Adipocyte (in vitro differentiated cells): Measurements from ENCODE around the gene GLDN.

Source experiments
- DNase-seq: peaks from one replicate; pipeline ENCODE4 v3.0.0-alpha.2; 2015; ENCODE audit warnings: low read depth
- H3K27me3 ChIP-seq: replicated peaks from 2 replicates; pipeline ENCODE4 v1.7.0; 2013; ENCODE audit warnings: mild to moderate bottlenecking, low read length, moderate library complexity; ENCODE audit not compliant: control insufficient read depth, insufficient read depth
- H3K36me3 ChIP-seq: 2 replicates; pipeline ENCODE4 v1.7.0; 2013; ENCODE audit warnings: low read length, mild to moderate bottlenecking, moderate library complexity; ENCODE audit not compliant: control insufficient read depth, insufficient read depth, severe bottlenecking
- H3K4me1 ChIP-seq: 2 replicates; pipeline ENCODE4 v1.7.0; 2013; ENCODE audit warnings: mild to moderate bottlenecking, low read length, moderate library complexity; ENCODE audit not compliant: control insufficient read depth, insufficient read depth
- H3K4me3 ChIP-seq: 2 replicates; pipeline ENCODE4 v1.7.0; 2013; ENCODE audit warnings: mild to moderate bottlenecking, low read length, moderate library complexity
- H3K9ac ChIP-seq: 2 replicates; pipeline ENCODE4 v1.7.0; 2013; ENCODE audit warnings: mild to moderate bottlenecking, low read length, moderate library complexity
- H3K9me3 ChIP-seq: 2 replicates; pipeline ENCODE4 v1.7.0; 2013; ENCODE audit warnings: mild to moderate bottlenecking, low read length, moderate library complexity; ENCODE audit not compliant: control insufficient read depth

Gene GLDN

GRCh38 chr15:51313074-51313393 is 28.4 kb upstream of the GLDN start:
- peaks cover 64% of the 10 kb centered on the region for H3K4me1 ChIP-seq

GRCh38 chr15:51313644-51314280 is 27.7 kb upstream of the GLDN start:
- H3K36me3 ChIP-seq = no peaks in the 10 kb centered on the region
- H3K4me3 ChIP-seq = no peak overlapping the region
- no peak overlapping the region for H3K9ac ChIP-seq
- H3K27me3 ChIP-seq = no peaks in the 10 kb centered on the region
- H3K9me3 ChIP-seq = no peaks in the 10 kb centered on the region
- peaks cover 65% of the 10 kb centered on the region for H3K4me1 ChIP-seq
- no peak for DNase-seq

More at GRCh38 chr15:51313074-51313393, 28.4 kb upstream of the GLDN start:
- Histone ChIP-seq H3K9ac (no peak overlapping the region), H3K36me3 (no peaks in the 10 kb centered on the region), H3K4me3 (no peak overlapping the region), H3K27me3 (no peaks in the 10 kb centered on the region), H3K9me3 (no peaks in the 10 kb centered on the region)
- no peak for DNase-seq

- Histone ChIP-seq H3K9me3 (no peaks in the 10 kb centered on the region), H3K36me3 (no peaks in the 10 kb centered on the region), H3K9ac (no peak overlapping the region), H3K4me3 (no peak overlapping the region), H3K4me1 (peaks cover 70% of the 10 kb centered on the region), H3K27me3 (no peaks in the 10 kb centered on the region)
- DNase-seq = no peak
Measured at GRCh38 chr15:51314391-51315337, 26.8 kb upstream of the GLDN start.

GRCh38 chr15:51315726-51316125 is 25.7 kb upstream of the GLDN start:
- Histone ChIP-seq H3K9me3 (no peaks in the 10 kb centered on the region), H3K36me3 (no peaks in the 10 kb centered on the region), H3K4me3 (no peak overlapping the region), H3K4me1 (peaks cover 67% of the 10 kb centered on the region), H3K27me3 (no peaks in the 10 kb centered on the region), H3K9ac (no peak overlapping the region)
- no peak for DNase-seq

GRCh38 chr15:51316636-51317035 is 24.8 kb upstream of the GLDN start:
- Histone ChIP-seq H3K9me3 (no peaks in the 10 kb centered on the region), H3K9ac (no peak overlapping the region), H3K4me3 (no peak overlapping the region), H3K27me3 (no peaks in the 10 kb centered on the region), H3K4me1 (peaks cover 63% of the 10 kb centered on the region), H3K36me3 (no peaks in the 10 kb centered on the region)
- DNase-seq = no peak

GRCh38 chr15:51318382-51319150 is 22.9 kb upstream of the GLDN start:
- Histone ChIP-seq H3K36me3 (no peaks in the 10 kb centered on the region), H3K27me3 (no peaks in the 10 kb centered on the region), H3K9ac (peak overlapping the region; percentile 7), H3K4me3 (no peak overlapping the region), H3K9me3 (no peaks in the 10 kb centered on the region), H3K4me1 (peaks cover 67% of the 10 kb centered on the region)
- DNase-seq = peak; percentile 13

GRCh38 chr15:51319539-51319938 is 21.9 kb upstream of the GLDN start:
- peaks cover 66% of the 10 kb centered on the region for H3K4me1 ChIP-seq
- no peak for DNase-seq

GRCh38 chr15:51320843-51321242 is 20.6 kb upstream of the GLDN start:
- H3K27me3 ChIP-seq = no peaks in the 10 kb centered on the region
- DNase-seq = no peak

More at GRCh38 chr15:51319539-51319938, 21.9 kb upstream of the GLDN start:
- Histone ChIP-seq H3K27me3 (no peaks in the 10 kb centered on the region), H3K9me3 (no peaks in the 10 kb centered on the region), H3K36me3 (no peaks in the 10 kb centered on the region), H3K9ac (no peak overlapping the region), H3K4me3 (no peak overlapping the region)

GRCh38 chr15:51321316-51321715 is 20.1 kb upstream of the GLDN start:
- Histone ChIP-seq H3K9ac (no peak overlapping the region), H3K4me1 (peaks cover 60% of the 10 kb centered on the region)
- no peak for DNase-seq

More at GRCh38 chr15:51320843-51321242, 20.6 kb upstream of the GLDN start:
- no peaks in the 10 kb centered on the region for H3K36me3 ChIP-seq
- H3K4me1 ChIP-seq = peaks cover 60% of the 10 kb centered on the region
- H3K9me3 ChIP-seq = no peaks in the 10 kb centered on the region
- no peak overlapping the region for H3K4me3 ChIP-seq
- H3K9ac ChIP-seq = no peak overlapping the region

GRCh38 chr15:51322621-51323296 is 18.7 kb upstream of the GLDN start:
- Histone ChIP-seq H3K4me3 (peak overlapping the region; percentile 35), H3K9me3 (no peaks in the 10 kb centered on the region), H3K4me1 (peaks cover 55% of the 10 kb centered on the region), H3K27me3 (no peaks in the 10 kb centered on the region), H3K9ac (peak overlapping the region; percentile 76), H3K36me3 (no peaks in the 10 kb centered on the region)
- DNase-seq = peak; percentile 67

More at GRCh38 chr15:51321316-51321715, 20.1 kb upstream of the GLDN start:
- H3K4me3 ChIP-seq = no peak overlapping the region
- no peaks in the 10 kb centered on the region for H3K9me3 ChIP-seq
- H3K27me3 ChIP-seq = no peaks in the 10 kb centered on the region
- no peaks in the 10 kb centered on the region for H3K36me3 ChIP-seq
